NCI-H2227 (cell line): Measurements from ENCODE around the gene PPP1R36.
"Not testable (repeated sequence)": the region's sequence is repeated elsewhere in the genome, so short reads cannot be mapped to it uniquely, and the experiment has no call there.

ENCODE experiments used
- DNase-seq: peaks from one replicate; lab custom pipeline; 2025; ENCODE audit not compliant: unreplicated experiment; lab: John Stamatoyannopoulos, UW

Gene PPP1R36

DNA sequence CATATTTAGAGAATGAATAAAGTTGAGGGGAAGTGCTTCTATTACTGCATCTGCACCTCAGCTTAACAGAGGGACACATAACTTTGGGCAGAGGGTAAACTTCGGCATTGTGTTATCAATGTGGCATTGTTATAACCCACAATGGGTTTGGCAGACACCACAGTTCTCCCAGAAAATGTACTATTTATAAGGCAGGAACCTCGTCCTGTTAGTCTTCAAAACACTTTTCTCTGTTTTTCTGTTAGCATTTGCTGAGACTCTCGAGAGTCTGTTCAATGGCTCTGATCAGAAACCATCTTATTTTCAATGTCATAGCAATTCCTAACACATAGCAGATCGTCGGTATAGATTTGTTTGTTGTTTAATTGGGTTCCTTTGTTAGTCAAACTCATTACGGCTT is 13.9 kb downstream of the PPP1R36 start:
- no peak for DNase-seq

DNA sequence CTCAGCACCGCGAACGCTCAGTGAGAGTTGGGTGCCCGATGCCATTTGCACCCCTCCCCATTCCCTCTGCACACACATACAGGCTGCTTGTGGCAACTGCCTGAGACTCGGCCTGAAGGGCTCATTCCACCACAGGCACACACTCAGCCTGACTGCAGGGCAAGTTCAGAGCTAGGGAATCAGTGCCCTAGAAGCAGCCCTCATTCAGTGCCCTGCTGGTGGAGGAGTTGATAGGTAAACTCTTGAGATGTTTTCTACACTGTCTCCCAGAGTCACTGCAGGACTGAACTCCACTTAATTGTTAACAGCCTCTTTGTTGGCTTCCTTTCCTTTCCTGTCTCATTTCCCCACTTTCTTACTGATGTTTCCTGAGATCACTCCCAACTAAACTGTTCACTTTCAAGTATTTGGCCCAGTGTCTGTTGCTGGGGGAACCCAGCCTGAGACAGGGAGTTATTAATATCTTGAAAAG is 16.9 kb downstream of the PPP1R36 start:
- no peak for DNase-seq

DNA sequence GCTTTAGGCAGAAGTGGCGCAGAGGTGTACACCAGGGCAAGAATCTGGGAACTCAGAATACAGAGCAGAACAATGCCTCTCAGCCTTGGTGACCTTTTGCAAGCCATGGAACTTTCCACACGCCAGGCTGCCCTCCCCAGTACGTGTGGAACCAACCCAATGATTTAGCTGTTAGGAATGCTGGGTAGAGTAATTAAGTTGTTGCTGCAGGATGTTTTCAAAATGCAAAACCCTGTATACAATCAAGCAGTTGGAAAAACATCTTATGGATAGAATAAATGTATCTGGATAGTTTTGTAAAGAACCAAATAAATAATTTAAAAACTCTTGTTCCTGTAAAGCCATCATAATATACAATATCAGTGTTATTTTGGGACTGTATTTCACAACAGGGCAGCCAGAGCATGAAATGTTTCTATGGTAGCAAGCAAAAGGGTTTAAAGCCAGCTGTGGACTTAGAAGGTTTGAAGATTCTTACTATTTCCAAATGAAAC is 19.4 kb downstream of the PPP1R36 start:
- DNase-seq = no peak

DNA sequence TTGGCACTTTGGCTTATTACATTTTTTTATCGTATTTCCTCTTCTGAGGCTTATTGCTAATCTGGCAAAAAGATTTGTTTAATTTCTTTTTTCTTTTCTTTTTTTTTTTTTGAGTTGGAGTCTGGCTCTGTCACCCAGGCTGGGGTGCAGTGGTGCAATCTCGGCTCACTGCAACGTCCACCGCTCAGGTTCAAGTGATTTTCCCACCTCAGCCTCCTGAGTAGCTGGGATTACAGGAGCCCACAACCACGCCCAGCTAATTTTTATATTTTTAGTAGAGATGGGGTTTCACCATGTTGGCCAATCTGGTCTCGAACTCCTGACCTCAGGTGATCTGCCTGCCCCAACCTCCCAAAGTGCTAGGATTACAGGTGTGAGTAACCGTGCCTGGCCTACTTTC is 19.9 kb downstream of the PPP1R36 start:
- DNase-seq = not testable (repeated sequence)

DNA sequence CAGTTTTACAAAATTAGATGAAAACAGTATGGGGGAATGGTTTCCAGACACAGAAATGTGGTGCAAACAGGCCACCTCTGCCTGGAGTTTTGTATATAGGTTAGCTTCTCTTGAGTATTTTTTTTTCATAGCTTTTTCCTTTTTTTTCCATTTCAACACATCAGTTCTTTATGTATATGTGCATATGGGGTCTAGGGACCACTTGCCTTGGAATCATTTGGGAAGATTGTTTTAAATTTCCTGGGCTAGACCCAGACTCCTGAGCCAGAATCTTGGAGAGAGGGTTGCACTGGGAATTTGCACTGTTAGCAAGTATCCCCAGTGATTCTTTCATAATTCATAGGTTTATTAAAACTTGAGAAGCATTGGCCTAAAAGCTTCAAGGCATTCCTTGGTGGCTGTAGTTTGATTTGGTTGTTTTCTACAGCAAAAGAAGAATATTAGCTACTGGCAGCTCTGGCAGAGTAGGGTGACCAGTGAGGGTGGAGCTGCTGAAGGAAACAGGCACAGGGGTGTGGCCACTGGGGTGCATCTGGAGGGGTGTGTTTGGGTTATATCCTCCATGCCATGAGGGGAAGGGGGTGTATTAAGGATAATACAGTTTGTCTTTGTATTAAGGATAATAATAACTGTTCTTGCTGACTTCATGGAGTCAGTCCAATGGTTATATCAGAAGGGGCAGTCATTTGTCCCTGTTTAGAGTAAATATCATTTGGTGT is 22.8 kb downstream of the PPP1R36 start:
- DNase-seq = no peak

DNA sequence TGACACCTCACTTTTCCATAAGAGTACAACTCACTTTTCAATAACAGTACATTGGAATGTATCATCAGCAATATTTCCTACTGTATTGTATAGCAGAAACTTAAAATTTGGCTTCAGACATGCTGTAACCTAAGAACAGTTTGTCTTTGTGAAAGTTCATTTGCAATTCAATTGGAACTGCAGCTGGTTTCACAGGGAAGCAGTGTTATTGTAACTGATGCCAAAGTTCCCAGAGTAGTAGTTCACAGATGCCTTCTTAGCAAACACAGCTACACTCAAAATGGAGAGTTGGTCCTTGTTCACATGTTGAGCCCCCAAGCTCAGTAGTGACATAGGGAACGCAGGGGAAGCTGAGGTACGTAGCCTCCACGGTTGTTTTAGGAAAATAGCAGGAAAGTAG is 23.3 kb downstream of the PPP1R36 start:
- no peak for DNase-seq

DNA sequence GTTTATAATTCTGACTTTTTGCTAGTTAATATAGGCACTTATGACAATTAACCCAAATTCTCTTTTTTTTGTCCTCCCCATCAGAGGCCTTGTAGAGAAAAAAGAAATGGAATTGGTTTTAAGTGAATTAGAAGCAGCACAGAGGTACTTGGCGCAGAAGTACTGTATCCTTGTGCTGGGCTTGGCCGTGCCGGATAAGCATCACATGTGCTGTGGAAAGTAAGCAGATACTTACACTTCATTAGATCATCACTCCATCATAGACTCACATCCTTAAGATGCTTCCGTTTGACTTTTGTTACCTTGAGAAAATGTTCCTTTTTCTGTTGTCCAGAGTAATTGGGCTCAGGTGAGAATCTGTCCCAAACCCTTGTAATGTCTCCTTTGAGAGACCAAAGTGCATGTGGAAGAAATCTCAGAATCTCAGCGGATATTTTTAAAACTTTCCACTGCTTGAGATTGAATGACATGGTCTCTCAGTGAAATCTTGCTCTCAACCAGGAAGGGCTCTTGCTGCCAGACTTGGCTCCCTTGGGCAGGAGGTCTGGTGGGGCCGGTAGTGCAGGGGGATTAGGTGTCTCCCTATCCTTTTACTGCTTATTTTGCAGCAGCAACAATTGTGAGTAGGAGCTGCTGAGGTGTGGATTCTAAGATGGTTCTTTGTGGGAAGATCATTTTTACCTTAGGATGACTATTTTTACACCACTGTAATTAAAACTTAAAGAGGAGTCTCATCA is 24.8 kb downstream of the PPP1R36 start:
- no peak for DNase-seq

DNA sequence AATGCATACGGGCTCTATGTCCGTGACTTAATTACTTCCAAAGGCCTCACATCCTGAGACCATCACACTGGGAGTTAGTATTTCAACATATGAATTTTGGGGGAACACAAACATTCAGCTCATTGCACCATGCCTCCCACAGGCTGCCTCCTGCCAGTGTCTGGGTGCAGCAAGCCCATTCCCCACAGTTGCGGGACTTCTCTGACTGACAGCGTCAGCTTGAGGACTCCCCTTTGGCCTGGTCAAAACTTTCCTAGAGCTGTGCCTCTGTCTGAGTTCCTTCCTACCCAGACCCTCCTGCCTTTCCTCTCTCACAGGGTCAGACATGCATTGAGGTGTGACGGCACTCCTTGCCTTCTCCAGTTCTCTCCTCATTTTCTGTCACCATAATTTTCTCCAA is 27.4 kb downstream of the PPP1R36 start:
- no peak for DNase-seq

DNA sequence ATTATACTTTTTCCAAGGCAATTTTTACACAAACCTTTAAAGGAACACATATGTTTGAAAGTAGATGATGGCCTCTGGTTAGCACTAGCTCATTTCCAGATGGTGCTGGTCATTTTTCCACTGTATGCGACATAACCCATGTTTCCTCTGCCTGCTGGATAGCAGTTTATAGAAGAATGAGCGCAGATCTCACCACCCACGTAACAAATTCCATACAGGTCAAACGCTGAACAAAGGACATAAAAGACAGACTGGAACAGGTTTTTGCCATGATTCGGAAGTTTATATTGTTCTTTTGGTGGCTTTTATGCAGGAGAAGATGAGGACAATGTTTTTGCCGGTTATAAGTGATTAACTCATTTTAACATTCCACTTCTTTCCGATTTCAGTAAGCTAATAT is 30.7 kb downstream of the PPP1R36 start:
- DNase-seq = no peak

DNA sequence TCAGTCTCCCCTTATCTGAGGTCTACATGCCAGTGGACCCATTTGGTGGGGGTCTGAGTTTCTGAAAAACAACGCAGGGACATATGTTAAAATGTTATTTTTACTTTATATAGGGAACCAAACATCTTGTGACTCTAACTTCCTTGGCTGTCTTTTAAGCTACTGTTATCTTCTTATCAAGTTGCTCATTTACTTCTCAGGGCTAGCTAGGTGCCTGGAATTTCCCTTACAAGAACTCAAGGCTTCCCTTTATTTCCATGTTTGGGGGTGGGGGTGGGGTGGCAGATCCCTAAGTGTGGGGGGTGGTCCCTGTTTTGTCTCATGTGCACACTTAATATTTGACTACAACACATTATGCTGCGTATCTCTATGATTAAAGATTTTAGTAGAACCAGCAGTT is 31.6 kb downstream of the PPP1R36 start:
- DNase-seq = no peak

DNA sequence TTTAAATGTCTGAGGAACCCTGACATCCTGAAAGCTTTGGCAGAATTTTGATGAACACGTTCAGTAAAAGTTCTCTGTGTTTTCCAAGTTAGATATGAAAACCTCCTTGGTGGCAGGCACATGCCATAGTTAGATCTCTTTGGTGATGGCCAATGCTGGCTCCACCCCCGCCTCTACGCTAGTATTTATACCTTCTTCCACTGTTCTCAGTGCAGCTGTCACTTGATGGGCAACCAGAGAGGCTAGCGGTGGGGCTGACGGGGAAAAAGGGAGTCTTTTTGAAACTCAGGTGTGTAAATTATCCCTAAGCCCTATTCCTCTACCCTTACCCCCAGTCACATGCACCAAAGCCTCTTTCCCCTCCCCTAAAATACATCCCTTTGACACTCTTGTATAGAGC is 32.1 kb downstream of the PPP1R36 start:
- DNase-seq = no peak

DNA sequence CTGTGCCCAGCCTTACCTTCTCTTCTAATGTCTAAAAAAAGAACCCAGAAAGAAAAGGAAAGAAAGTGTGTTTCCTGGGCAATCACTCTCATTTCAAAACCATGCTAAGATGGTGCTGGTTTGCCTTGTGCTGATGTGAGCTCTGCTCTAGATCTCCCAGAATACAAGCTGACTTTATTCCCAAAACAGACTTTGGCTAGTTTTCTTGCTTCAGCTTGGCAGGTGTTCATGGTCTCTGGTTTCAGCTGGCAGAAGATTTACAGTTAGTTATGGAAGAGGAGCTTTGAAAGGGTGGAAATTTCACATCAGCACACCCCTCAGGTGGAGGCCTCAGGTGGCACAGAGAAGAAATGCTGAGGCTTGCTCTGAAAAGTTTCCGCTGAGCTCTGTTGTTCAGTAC is 34.4 kb downstream of the PPP1R36 start:
- no peak for DNase-seq

DNA sequence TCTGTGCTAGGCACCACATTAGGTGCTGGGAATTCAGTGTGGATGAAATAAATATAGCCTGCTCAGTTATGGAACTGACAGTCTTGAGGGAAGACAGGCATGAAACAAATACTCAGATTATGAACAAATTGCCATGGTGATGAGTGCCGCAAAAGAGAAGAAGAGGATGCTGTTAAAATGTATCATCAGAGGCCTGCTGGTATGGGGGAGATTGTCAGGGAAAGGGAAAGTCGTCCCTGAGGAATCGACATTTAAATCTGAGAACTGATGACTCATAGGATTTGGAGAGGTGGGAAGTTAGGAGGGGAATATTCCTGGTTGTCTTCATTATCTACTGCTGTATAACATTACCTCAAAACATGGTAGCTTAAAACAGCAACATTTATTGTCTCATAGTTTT is 42.0 kb downstream of the PPP1R36 start:
- DNase-seq = no peak

DNA sequence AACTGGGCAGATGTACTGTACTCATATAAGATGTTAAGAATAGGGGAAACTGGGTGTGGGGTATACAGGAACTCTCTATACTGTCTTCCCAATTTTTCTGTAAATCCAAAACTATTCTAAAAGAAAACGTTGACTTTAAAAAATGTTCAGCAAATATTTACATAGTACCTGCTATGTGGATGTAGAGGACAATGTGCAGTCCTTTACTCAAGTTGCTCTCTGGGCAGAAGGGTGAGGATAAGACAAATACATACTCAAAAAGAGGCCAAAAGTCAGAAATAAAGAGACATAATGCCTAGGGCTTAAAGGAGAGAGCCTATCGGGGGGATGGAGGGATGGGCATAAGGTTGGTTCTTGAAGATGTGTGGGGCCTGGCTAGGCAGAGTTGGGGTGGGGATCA is 44.7 kb downstream of the PPP1R36 start:
- DNase-seq = no peak

DNA sequence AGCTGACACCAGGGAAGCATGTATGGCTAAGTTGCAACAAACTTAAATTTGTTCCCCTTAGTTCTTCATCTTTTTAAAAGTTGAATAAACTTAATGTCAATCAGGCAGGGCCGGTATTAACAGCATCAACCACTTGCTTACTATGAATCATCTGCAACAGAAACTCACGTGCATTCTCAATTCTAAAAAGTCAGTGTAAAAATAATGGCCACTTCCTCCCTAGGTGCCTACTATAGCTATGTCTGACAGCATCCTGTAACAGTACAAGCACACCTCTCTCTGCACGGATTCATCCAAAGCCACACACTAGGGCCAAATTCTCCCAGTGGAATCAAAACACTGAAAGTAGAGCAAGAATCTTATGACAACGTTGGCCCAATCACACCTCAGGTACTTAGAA is 48.6 kb downstream of the PPP1R36 start:
- DNase-seq = no peak

DNA sequence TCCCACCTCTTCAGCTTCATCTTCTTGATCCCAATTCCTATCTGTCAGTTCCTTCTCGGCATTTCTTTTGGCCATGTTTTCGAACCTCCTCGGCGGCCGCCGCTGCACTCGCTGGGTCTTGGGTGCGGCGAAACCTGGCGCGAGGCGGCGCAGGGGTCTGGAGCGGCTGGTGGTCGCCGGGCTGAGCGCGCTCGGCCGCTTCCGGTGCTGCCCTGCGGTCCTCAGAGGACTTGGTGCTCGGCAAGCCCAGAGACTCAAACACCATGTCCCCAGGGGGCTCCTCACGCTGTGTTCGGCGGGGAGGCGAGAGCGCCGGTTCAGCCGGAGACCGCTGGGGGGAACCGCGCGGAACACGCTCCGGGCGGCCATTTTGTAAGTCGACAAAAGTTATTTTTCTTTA is 51.8 kb downstream of the PPP1R36 start:
- DNase-seq = no peak

DNA sequence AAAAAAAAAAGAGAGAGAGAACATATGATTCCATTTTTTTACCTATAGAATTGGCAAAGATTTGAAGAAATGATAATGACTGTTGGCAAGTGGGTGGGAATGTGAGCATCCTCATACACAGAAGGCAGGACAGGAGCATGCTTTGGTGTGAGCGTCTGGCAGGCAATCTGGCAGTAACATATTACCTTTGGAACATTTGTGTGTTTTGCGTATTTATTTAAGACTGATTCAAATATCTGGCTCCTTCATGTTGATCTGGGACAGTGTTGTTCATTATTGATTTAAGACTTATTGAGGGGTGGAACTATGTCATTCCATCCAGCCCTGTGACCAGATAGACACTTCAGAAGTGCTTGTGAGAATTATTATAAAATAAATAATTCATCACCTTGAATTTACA is 53.1 kb downstream of the PPP1R36 start:
- no peak for DNase-seq

DNA sequence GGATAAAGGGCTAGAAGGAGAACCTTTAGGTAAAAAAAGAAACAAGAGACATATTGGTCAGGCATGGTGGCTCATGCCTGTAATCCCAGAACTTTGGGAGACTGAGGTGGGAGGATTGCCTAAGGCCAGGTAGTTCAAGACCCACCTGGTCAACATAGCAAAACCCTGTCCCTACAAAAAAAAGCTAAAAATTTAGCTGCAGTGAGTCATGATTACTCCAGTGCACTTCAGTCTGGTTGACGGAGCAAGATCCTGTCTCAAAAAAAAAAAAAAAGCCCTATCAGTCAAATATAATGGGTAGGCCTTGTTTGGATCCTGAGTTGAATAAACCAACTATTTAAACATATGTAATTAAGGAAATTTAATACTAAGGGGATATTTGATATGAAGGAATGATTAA is 54.2 kb downstream of the PPP1R36 start:
- no peak for DNase-seq

DNA sequence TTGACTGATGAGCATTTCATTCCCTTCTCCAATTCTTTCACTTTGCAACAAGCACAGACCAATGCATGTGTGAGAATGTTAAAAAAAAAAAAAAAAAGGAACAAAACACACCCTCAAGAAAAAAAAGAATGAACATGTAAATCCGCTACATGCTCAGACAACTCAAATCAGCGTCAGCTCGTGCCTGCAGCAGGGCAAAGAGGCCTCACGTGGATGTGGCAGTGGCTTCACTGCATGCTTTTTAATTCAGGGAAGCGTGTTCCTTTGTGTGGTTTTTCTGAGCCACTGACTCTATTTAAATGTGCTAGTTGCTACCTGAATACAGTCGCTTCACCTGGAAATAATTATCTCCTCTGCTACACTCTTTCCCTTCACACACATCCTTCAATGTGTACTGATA is 55.1 kb downstream of the PPP1R36 start:
- DNase-seq = no peak

DNA sequence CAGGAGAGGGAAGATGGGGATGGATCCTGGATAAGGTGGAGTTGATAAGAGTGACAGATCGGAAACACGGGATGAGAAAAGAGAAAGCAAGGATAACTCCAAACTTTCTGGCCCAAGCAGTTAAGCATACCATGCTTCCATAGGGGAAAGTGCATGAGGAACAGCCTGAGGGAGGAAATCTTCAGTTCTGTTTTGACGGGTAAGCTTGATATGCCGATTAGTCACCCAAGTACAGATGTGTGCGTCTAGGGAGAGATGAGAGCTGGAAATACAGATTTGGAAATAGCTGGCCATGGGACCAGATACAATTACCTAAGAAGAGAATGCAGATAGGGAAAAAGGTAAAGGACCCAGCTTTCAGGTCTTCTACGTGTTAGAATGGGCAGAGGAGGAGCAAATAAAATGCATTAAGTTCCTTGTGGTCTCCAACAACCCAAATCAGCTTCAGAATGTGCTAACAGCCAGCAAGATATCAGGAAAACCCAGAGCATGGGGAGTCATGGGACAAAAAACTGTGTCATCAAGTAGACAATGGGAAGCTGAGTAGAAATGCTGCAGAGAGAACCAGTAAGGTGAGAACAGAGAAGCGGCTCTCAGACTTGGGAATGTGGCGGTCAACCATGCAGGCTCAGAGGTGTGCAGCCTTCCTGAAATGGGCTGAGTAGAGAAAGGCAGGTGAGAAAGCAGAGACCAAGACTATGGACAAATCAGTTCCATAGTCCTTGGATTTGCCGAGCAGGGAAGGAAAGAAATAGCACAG is 56.3 kb downstream of the PPP1R36 start:
- no peak for DNase-seq

DNA sequence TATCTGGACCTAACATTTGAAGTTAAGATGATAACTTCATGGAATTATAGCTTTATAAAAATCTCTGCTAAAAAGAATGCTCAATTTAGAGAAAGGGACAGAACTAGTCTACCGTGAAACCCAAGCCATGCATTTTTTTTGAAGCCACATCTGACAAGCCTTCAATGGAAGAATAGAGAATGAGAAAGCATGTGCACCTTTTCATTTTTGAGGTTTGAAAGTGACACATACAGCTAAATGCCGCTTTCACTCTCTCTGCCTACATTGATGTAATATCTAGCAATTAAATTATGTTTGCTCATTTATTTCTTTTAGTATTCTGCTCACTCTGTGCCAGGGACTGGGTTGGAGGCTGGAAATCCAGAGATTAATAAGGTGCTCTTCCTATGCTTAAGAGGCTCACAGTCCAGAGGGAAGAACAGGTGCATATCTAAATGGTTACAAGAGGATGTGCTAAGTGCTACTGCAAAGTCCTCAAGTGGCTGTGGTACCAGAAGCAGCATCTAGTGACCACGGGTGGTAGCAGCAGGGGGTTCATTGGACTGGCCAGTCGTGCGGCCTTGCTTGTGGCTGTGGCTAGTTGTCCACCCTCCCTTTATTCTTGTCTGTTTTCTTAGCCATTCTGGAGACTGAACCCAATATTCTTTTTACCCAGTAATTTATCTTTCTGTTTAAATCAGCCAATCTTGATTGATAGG is 60.4 kb downstream of the PPP1R36 start:
- peak; percentile 54 for DNase-seq
